Stimulated activated naive CD8-positive, alpha-beta T cell treated with anti-CD3 and anti-CD28 coated beads, Interleukin-15, amount 100 ng/mL, for 72 hours (primary cell): ENCODE results near the gene TMEM45B.
"Not testable (repeated sequence)": the region's sequence is repeated elsewhere in the genome, so short reads cannot be mapped to it uniquely, and the experiment has no call there.

Source experiments
- ATAC-seq: fragments of 150-1000 bp; cut with Tn5 transposase; 2 replicates; pipeline ENCODE4 v1.10.0; 2021; ENCODE audit warnings: mild to moderate bottlenecking, moderate library complexity
- DNase-seq, 2 donors: peaks; one replicate each; pipeline ENCODE4 v3.0.0; 2021 to 2022
- H3K27ac Mint-ChIP-seq, 2 donors: one replicate each; pipeline ENCODE4 v1.8.0; 2022; ENCODE audit warnings: mild to moderate bottlenecking in 2 of 2, mixed read lengths in 2 of 2, moderate library complexity in 2 of 2
- H3K27me3 Mint-ChIP-seq: one replicate; pipeline ENCODE4 v1.8.0; 2022; ENCODE audit warnings: mixed read lengths
- H3K4me1 Mint-ChIP-seq: one replicate; pipeline ENCODE4 v1.8.0; 2022; ENCODE audit warnings: mild to moderate bottlenecking, mixed read lengths
- H3K4me3 Mint-ChIP-seq, 2 donors: one replicate each; pipeline ENCODE4 v1.8.0; 2022; ENCODE audit warnings: mild to moderate bottlenecking in 2 of 2, mixed read lengths in 2 of 2, moderate library complexity in 1 of 2
- H3K9me3 Mint-ChIP-seq, 2 donors: one replicate each; pipeline ENCODE4 v1.8.0; 2022; ENCODE audit warnings: mixed read lengths in 2 of 2

TMEM45B gene

DNA sequence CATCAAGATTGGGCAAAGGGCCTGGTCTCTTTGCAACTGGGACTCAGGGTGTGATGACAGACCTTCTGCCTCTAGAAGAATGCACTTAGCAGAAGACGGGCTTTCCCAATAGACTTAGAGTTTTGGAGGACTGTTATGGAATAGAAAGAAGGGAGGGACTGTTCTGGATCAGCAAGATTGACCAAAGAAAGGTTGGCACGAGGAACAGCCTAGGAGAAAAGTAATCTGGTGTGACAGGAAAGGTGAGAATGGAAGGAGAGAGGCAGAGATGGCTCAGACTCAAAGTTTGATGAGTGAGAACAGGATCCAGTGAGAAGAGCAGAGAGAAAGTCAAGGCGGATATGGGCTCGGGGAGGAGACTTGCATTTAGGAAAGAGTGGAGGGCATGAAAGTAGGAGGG lies 23.0 kb upstream of the TMEM45B start:
- Mint-ChIP-seq H3K4me3 (no peak overlapping the region), H3K9me3 (peaks cover 17 to 19% of the 10 kb centered on the region in 2 donors), H3K27me3 (no peaks in the 10 kb centered on the region), H3K27ac (no peak overlapping the region), H3K4me1 (peaks cover 9% of the 10 kb centered on the region)
- DNase-seq (no peak), ATAC-seq (no peak)

GRCh38 chr11:129795089-129795488 lies 20.6 kb upstream of the TMEM45B start:
- ATAC-seq (no peak), DNase-seq (no peak)
- Mint-ChIP-seq H3K27me3 (no peaks in the 10 kb centered on the region), H3K9me3 (peaks cover 31 to 36% of the 10 kb centered on the region in 2 donors), H3K4me1 (peaks cover 6% of the 10 kb centered on the region), H3K27ac (no peak overlapping the region), H3K4me3 (no peak overlapping the region)

DNA sequence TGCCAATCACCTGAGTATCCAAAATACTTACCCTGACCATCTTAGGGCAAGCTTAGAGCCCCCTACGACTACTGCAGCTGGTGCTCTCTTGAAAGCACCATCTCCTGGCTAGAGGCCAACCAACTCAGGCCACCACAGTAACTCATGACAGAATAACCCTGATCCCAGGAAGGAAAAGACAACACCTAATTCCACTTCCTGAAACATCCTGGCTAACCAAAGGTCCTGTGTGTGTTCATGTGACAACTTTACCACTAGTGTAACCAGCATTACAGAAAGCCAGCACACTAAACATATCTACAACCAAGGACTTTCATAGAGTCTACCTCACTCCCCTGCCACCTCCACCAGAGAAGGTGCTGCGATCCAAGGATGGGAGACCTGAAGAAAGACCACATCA lies 17.4 kb upstream of the TMEM45B start:
- H3K4me1 Mint-ChIP-seq: peaks cover 9% of the 10 kb centered on the region
- DNase-seq (no peak), ATAC-seq (no peak)
- no peaks in the 10 kb centered on the region for H3K27me3 Mint-ChIP-seq
- H3K9me3 Mint-ChIP-seq: peaks cover 31 to 42% of the 10 kb centered on the region in 2 donors
- no peak overlapping the region for H3K4me3 Mint-ChIP-seq
- H3K27ac Mint-ChIP-seq: peak overlapping the region in 1 of 2 donors; percentile 50

DNA sequence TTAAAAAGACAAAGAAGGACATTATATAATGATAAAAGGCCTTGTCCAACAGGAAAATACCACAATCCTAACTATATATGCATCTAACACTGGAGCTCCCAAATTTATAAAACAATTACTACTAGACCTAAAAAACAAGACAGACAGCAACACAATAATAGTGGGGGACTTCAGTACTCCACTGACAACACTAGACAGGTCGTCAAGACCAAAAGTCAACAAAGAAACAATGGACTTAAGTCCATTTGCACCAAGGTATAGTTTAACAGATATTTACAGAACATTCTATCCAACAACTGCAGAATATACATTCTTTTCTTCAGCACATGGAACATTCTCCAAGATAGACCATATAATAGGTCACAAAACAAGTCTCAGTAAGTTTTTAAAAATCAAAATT lies 15.5 kb upstream of the TMEM45B start:
- Mint-ChIP-seq H3K4me1 (peaks cover 25% of the 10 kb centered on the region), H3K9me3 (peaks cover 36 to 45% of the 10 kb centered on the region in 2 donors)
- not testable (repeated sequence) for ATAC-seq, H3K27ac Mint-ChIP-seq, DNase-seq, H3K4me3 Mint-ChIP-seq, H3K27me3 Mint-ChIP-seq

GRCh38 chr11:129800655-129801054 lies 15.0 kb upstream of the TMEM45B start:
- no peak for DNase-seq
- no peaks in the 10 kb centered on the region for H3K27me3 Mint-ChIP-seq
- ATAC-seq: no peak
- H3K9me3 Mint-ChIP-seq: peaks cover 37 to 45% of the 10 kb centered on the region in 2 donors
- H3K4me3 Mint-ChIP-seq: no peak overlapping the region
- peaks cover 25% of the 10 kb centered on the region for H3K4me1 Mint-ChIP-seq
- no peak overlapping the region for H3K27ac Mint-ChIP-seq

DNA sequence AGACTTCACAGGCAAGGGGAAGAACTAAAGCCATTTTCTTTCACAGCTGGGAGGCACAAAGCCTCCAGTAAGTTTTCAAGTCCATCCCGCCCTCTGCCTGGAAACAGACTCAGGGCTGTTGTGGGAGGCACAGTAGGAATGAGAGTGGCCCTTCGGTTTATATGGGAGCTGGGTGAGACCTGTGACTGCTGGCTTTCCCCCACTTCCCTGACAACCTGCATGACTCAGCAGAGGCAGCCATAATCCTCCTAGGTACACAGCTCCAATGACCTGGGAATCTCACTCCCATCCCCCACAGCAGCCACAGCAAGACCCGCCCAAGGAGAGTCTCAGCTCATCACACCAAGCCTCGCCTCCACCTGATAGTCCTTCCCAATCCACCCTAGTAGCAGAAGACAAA lies 12.1 kb upstream of the TMEM45B start:
- Mint-ChIP-seq H3K4me1 (peaks cover 36% of the 10 kb centered on the region), H3K27me3 (peaks cover 14% of the 10 kb centered on the region), H3K27ac (peak overlapping the region in 1 of 2 donors; percentile 5), H3K9me3 (peaks cover 39 to 42% of the 10 kb centered on the region in 2 donors), H3K4me3 (peak overlapping the region; percentile 32 to 49)
- no peak for ATAC-seq
- DNase-seq: no peak

GRCh38 chr11:129804012-129804411 lies 11.6 kb upstream of the TMEM45B start:
- no peak for ATAC-seq
- Mint-ChIP-seq H3K27ac (no peak overlapping the region), H3K27me3 (peaks cover 14% of the 10 kb centered on the region), H3K4me1 (peaks cover 36% of the 10 kb centered on the region), H3K9me3 (peaks cover 34 to 37% of the 10 kb centered on the region in 2 donors), H3K4me3 (peak overlapping the region; percentile 32 to 49)
- DNase-seq: no peak

- Mint-ChIP-seq H3K9me3 (peaks cover 22 to 31% of the 10 kb centered on the region in 2 donors), H3K27me3 (peaks cover 15% of the 10 kb centered on the region), H3K4me1 (peaks cover 27% of the 10 kb centered on the region)
- H3K27ac Mint-ChIP-seq, ATAC-seq, DNase-seq, H3K4me3 Mint-ChIP-seq: not testable (repeated sequence)
Measured at GRCh38 chr11:129808241-129808640, 7.4 kb upstream of the TMEM45B start.

DNA sequence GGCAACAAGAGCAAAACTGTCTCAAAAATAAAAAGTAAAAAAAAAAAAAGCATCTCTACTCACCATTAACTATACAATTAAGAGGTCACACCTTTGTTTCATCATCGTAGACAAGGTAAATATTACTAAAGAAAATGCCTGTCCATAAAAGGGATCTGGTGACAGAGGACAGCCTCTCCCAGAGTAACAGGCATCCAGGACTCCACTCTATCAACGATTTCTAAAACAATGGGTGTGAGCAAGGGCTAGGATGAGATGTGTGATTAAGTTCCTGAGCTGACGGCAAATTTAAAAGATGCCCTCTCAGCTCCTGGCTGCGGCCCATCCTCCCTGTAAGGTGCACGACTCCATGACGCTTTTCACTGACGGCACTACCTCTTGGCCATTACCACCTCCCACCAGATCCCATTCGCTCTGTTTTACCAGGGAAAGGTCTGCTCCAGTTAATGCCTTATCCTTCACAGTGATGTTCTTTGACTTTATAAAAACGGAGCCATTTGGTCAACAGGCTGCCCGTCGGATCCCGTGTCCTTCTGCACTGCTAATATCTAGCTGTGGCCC lies 2.3 kb upstream of the TMEM45B start:
- Mint-ChIP-seq H3K27ac (no peak overlapping the region), H3K4me3 (peak overlapping the region; percentile 83 to 85), H3K27me3 (peaks cover 49% of the 10 kb centered on the region), H3K9me3 (peaks cover 0 to under 1% of the 10 kb centered on the region in 2 donors), H3K4me1 (peaks cover 34% of the 10 kb centered on the region)
- DNase-seq (no peak), ATAC-seq (no peak)

DNA sequence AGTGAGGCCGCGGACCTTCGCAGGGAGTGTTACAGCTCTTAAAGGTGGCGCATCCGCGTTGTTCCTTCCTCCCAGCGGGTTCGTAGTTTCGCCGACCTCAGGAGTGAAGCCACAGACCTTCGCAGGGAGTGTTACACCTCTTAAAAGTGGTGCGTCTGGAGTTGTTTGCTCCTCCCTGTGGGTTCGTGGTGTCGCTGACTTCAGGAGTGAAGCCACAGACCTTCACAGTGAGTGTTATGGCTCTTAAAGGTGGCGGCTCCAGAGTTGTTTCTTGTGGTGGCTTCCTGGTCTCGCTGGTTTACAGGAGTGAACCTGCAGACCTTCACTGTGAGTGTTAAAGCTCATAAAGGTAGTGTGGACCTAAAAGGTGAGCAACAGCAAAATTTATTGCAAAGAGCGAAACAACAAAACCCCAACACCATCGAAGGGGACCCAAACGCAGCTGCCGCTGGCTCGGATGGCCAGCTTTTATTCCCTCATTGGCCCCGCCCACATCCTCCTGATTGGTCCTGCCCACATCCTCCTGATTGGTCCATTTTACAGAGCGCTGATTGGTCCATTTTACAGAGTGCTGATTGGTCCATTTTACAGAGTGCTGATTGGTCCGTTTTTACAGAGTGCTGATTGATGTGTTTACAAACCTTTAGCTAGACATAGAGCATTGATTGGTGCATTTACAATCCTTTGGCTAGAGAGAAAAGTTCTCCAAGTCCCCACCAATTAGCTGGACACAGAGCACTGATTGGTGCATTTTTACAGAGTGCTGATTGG lies 1.2 kb upstream of the TMEM45B start:
- Mint-ChIP-seq H3K4me3 (peak overlapping the region; percentile 83 to 85), H3K9me3 (no peaks in the 10 kb centered on the region), H3K4me1 (peaks cover 34% of the 10 kb centered on the region), H3K27ac (peak overlapping the region in 1 of 2 donors; percentile 86), H3K27me3 (peaks cover 60% of the 10 kb centered on the region)
- peak; percentile 74 for ATAC-seq
- DNase-seq: peak; percentile 68 to 81

DNA sequence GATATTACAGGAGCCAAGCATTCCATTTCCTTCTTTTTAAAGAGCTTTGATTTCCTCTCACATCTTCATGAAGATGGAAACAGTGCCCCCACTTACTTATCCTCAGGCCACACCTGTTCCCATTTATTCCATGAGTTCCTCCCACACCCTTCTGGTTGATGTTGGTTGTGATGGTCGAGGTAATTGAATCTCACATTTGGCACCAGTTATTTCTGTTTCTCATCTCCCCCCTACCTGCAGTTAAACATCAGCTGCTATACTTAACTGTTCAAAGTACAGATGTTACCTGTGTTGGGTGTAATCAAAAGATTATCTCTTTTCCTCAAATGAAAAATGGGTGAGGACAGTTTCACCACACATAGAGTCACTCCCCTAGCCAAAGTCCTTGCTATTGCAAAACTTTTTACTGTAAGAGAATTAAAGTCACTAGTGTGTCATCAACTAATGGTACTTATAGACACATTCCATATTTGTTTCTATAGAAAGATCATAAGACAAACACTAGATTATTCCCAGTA lies 1.9 kb downstream of the TMEM45B start:
- no peaks in the 10 kb centered on the region for H3K9me3 Mint-ChIP-seq
- H3K27me3 Mint-ChIP-seq: peaks cover 64% of the 10 kb centered on the region
- H3K4me3 Mint-ChIP-seq: no peak overlapping the region
- ATAC-seq (no peak), DNase-seq (no peak)
- H3K27ac Mint-ChIP-seq: no peak overlapping the region
- peaks cover 34% of the 10 kb centered on the region for H3K4me1 Mint-ChIP-seq

DNA sequence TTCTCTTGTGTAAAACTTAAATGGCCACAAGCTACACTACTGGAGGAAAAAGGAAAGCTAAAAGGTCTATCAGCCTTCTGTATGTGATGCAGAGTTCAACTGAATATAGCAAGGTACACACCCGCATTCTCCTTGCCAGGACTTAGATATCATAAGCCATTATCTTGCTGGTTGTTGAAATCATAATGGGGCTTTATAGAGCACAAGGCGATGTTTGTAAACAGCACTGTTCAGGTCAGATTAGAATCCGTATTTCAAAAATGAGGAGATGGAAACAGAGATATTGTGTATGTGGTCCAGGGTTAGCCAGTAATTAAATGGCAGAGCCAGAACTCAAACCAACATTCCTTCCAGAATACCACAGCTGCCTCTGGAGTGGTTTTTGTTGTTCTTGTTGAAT lies 2.6 kb downstream of the TMEM45B start:
- H3K9me3 Mint-ChIP-seq, DNase-seq, H3K27ac Mint-ChIP-seq, ATAC-seq, H3K4me3 Mint-ChIP-seq: not testable (repeated sequence)
- H3K27me3 Mint-ChIP-seq: peaks cover 64% of the 10 kb centered on the region
- H3K4me1 Mint-ChIP-seq: peaks cover 34% of the 10 kb centered on the region

- no peak for DNase-seq
- Mint-ChIP-seq H3K4me3 (no peak overlapping the region), H3K27me3 (peaks cover 54% of the 10 kb centered on the region), H3K9me3 (no peaks in the 10 kb centered on the region), H3K4me1 (peaks cover 26% of the 10 kb centered on the region), H3K27ac (no peak overlapping the region)
- no peak for ATAC-seq
Measured at GRCh38 chr11:129819237-129819636, 3.6 kb downstream of the TMEM45B start.

DNA sequence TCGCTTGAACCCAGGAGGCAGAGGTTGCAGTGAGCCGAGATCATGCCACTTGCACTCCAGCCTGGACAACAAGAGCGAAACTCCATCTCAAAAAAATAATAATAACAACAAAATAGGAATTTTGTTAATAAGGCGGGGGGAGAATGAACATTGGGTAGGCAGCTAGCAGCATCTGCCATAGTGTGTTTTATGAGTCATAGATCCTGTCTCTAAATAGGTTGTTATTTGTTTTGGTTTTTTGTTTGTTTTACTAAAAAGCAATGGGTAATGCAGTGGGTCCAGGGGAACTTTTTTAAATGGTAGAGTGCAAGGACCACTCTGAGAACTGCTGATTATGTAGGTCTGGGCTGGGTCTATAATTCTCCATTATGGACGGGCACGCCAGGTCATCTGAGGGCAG lies 4.6 kb downstream of the TMEM45B start:
- not testable (repeated sequence) for ATAC-seq, H3K4me3 Mint-ChIP-seq

DNA sequence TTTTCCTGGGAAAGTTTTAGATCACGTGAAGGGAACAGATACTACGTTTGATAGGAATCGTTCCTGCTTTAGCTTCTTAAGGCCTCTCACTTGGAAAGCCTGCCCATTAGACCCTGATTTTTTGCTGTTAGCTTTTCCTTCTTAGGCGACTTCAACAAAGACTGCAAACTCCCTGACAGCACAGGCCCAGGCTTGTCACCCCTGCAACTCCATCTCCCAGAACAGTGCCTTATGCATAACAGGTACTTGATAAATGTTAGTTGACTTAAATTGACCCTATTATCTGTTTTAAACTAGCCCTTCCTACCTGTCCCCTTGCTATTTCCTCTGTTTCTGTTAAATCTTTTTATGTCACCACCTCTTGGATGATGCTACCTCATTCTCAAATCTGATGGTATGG lies 7.6 kb downstream of the TMEM45B start:
- H3K27ac Mint-ChIP-seq, DNase-seq, H3K4me1 Mint-ChIP-seq, H3K4me3 Mint-ChIP-seq, ATAC-seq, H3K9me3 Mint-ChIP-seq: not testable (repeated sequence)
- H3K27me3 Mint-ChIP-seq: peaks cover 15% of the 10 kb centered on the region

More for the DNA sequence above, 4.6 kb downstream of the TMEM45B start:
- H3K9me3 Mint-ChIP-seq, H3K27ac Mint-ChIP-seq, DNase-seq: not testable (repeated sequence)
- H3K4me1 Mint-ChIP-seq: peaks cover 17% of the 10 kb centered on the region
- H3K27me3 Mint-ChIP-seq: peaks cover 45% of the 10 kb centered on the region

GRCh38 chr11:129823799-129824198 lies 8.2 kb downstream of the TMEM45B start:
- not testable (repeated sequence) for H3K9me3 Mint-ChIP-seq, DNase-seq, H3K4me1 Mint-ChIP-seq, H3K27ac Mint-ChIP-seq, ATAC-seq, H3K4me3 Mint-ChIP-seq
- peaks cover 10% of the 10 kb centered on the region for H3K27me3 Mint-ChIP-seq
